Psoas muscle (tissue), 8 donors: ENCODE data around the gene GLIS2. TPM values are rescaled to one million over a fixed set of nuclear protein-coding genes. Genes with fewer than 3 reads are reported as not detected.

ENCODE experiments used
- ATAC-seq, 4 donors: fragments of 200-7000 bp; cut with Tn5 transposase; one replicate each; pipeline ENCODE4 v1.9.1; 2020; ENCODE audit warnings: moderate library complexity in 3 of 4, mild to moderate bottlenecking in 2 of 4
- DNase-seq, 2 donors: peaks; one replicate each; pipeline ENCODE4 v3.0.0-alpha.2; 2020
- H3K27ac ChIP-seq: fragments of 200-600 bp; one replicate; pipeline ENCODE4 v1.8.0; 2022
- H3K27me3 ChIP-seq, 3 donors: fragments of 200-600 bp in 1 of 3; one replicate each; pipeline versions ENCODE4 v1.6.1 to v1.8.0; 2013 to 2022; ENCODE audit warnings: low read length in 2 of 3, mild to moderate bottlenecking in 2 of 3, moderate library complexity in 1 of 3; ENCODE audit not compliant: insufficient read depth in 3 of 3
- H3K36me3 ChIP-seq, 2 donors: fragments of 200-600 bp in 1 of 2; one replicate each; pipeline versions ENCODE4 v1.6.1 to v1.8.0; 2013 to 2022; ENCODE audit warnings: low read depth in 1 of 2, mild to moderate bottlenecking in 1 of 2, moderate library complexity in 1 of 2; ENCODE audit not compliant: insufficient read depth in 1 of 2
- H3K4me1 ChIP-seq: fragments of 200-600 bp; one replicate; pipeline ENCODE4 v1.8.0; 2022
- H3K4me3 ChIP-seq: fragments of 200-600 bp; one replicate; pipeline ENCODE4 v1.8.0; 2022; ENCODE audit warnings: mild to moderate bottlenecking
- H3K9me3 ChIP-seq: fragments of 200-600 bp; one replicate; pipeline ENCODE4 v1.8.0; 2022
- CTCF ChIP-seq: fragments of 200-600 bp; IDR thresholded peaks from one replicate; pipeline ENCODE4 v1.8.0; 2022; ENCODE audit warnings: antibody characterized with exemption
- WGBS, 3 donors: extraction: QIAGEN DNeasy Blood & Tissue Kit; methylation state at CpG; one replicate each; pipeline versions ENCODE4 v1.1.6 to v1.1.7; 2013; 5-methylcytosine and 5-hydroxymethylcytosine counted together
- intact Hi-C, 2 donors: fragments of 100-400 bp; cut with DNase I; formaldehyde crosslinking; loops; one replicate each; pipeline versions ENCODE4 v1.11.0 to v1.14.2; 2022
- polyA plus RNA-seq, 3 donors: library from polyadenylated mRNA; stranded (reverse); fragments of 200-250 nt; gene quantifications; one replicate each; pipeline ENCODE4 v1.2.3, GENCODE V29; 2013
- total RNA-seq, 4 donors: library from RNA; stranded (reverse); fragmentation: NEBNext Ultra II Directional in 2 of 4; extraction: Animal tissue kit (Norgen Biotek cat#: 25700) in 2 of 4; gene quantifications; one replicate each; pipeline versions ENCODE4 v1.2.1 to v1.2.4, GENCODE V29; 2021 to 2023
- donor health status: healthy with polysubstance abuse.
- donor health status: DM: no; HTN: no; CAD: no; lungs with moderate emphysema.
- donor health status: Bipolar disorder and iron deficiency.
- donor health status: healthy.
- donor health status: DM: yes; HTN: yes; CAD: no.
- donor health status: DM: no; HTN: no; CAD: no.
- donor health status: DM: no; HTN: no; CAD: no.
- donor health status: DM: yes; HTN: yes; CAD: no.

Gene GLIS2
- total and polyA plus RNA-seq, 7 donors: 0.96 to 3.3 (median 1.7) TPM

GRCh38 chr16:4364196-4365013 lies 48.5 kb downstream of the GLIS2 start:
- no peak for TF ChIP-seq CTCF
- H3K4me1 ChIP-seq: no peaks in the 10 kb centered on the region
- peaks cover 0 to 33% of the 10 kb centered on the region in 2 donors for H3K36me3 ChIP-seq
- no peak overlapping the region for H3K4me3 ChIP-seq
- H3K27me3 ChIP-seq: no peaks in the 10 kb centered on the region
- no peak overlapping the region for H3K27ac ChIP-seq
- H3K9me3 ChIP-seq: no peaks in the 10 kb centered on the region
- no peak for DNase-seq
- ATAC-seq: no peak
- intact Hi-C loops: no loop called here
- 91 to 93% (median 92%) methylated on average over 31 to 37 of the region's 37 CpGs for WGBS, 3 donors

- 94 to 96% (median 95%) methylated on average over 10 of the region's 10 CpGs for WGBS, 3 donors
- Histone ChIP-seq H3K27ac (no peak overlapping the region), H3K9me3 (no peaks in the 10 kb centered on the region), H3K27me3 (no peaks in the 10 kb centered on the region), H3K4me3 (no peak overlapping the region), H3K36me3 (peaks cover 0 to 32% of the 10 kb centered on the region in 2 donors), H3K4me1 (no peaks in the 10 kb centered on the region)
- intact Hi-C loops: no loop called here
- ATAC-seq (no peak), DNase-seq (no peak)
- no peak for TF ChIP-seq CTCF
Observed at GRCh38 chr16:4365014-4365406, 49.1 kb downstream of the GLIS2 start.

GRCh38 chr16:4365615-4366014 lies 49.7 kb downstream of the GLIS2 start:
- TF ChIP-seq CTCF: no peak
- DNase-seq: no peak
- WGBS, 3 donors: 95 to 99% (median 96%) methylated on average over 12 of the region's 12 CpGs
- Histone ChIP-seq H3K4me3 (no peak overlapping the region), H3K27ac (no peak overlapping the region), H3K27me3 (no peaks in the 10 kb centered on the region), H3K36me3 (peaks cover 0 to 29% of the 10 kb centered on the region in 2 donors), H3K4me1 (no peaks in the 10 kb centered on the region), H3K9me3 (no peaks in the 10 kb centered on the region)
- intact Hi-C loops: no loop called here
- ATAC-seq: no peak

GRCh38 chr16:4366016-4366415 lies 50.1 kb downstream of the GLIS2 start:
- Histone ChIP-seq H3K4me1 (no peaks in the 10 kb centered on the region), H3K27me3 (no peaks in the 10 kb centered on the region), H3K36me3 (peaks cover 0 to 29% of the 10 kb centered on the region in 2 donors), H3K4me3 (no peak overlapping the region), H3K9me3 (no peaks in the 10 kb centered on the region), H3K27ac (no peak overlapping the region)
- 92 to 95% (median 93%) methylated on average over 13 of the region's 13 CpGs for WGBS, 3 donors
- TF ChIP-seq CTCF: no peak
- DNase-seq: no peak
- intact Hi-C loops: no loop called here
- no peak for ATAC-seq
